GM19455 (cell line): Measurements from ENCODE around the gene NIPAL3.

Experiments
- ATAC-seq: cut with Tn5 transposase; IDR thresholded peaks from one replicate; pipeline ENCODE4 v1.9.1; 2021; ENCODE audit not compliant: unreplicated experiment

The NIPAL3 gene

GRCh38 chr1:24415334-24415909 is at the start of gene NIPAL3:
Gene NIPAL3, plus strand, starts transcription at chr1:24415802. Its CDS starts 3,746 bp downstream, at chr1:24419548.
- ATAC-seq: peak; percentile 88

GRCh38 chr1:24366707-24367106 is 48.9 kb upstream of the NIPAL3 start:
- no peak for ATAC-seq

- no peak for ATAC-seq
These were observed 46.4 kb upstream of the NIPAL3 start for GRCh38 chr1:24369199-24369598.

GRCh38 chr1:24369801-24370200 is 45.8 kb upstream of the NIPAL3 start:
- ATAC-seq: no peak

- no peak for ATAC-seq
These were observed 42.6 kb upstream of the NIPAL3 start for GRCh38 chr1:24373044-24373443.

GRCh38 chr1:24373710-24374109 is 41.9 kb upstream of the NIPAL3 start:
- no peak for ATAC-seq

GRCh38 chr1:24374891-24375786 is 40.5 kb upstream of the NIPAL3 start:
- no peak for ATAC-seq

- no peak for ATAC-seq
These were observed 35.8 kb upstream of the NIPAL3 start for GRCh38 chr1:24379733-24380315.

GRCh38 chr1:24380508-24380907 is 35.1 kb upstream of the NIPAL3 start:
- no peak for ATAC-seq

- ATAC-seq: no peak
These were observed 34.3 kb upstream of the NIPAL3 start for GRCh38 chr1:24381256-24381655.

- ATAC-seq: no peak
These were observed 33.4 kb upstream of the NIPAL3 start for GRCh38 chr1:24382165-24382577.

- no peak for ATAC-seq
These were observed 32.1 kb upstream of the NIPAL3 start for GRCh38 chr1:24383381-24383940.

- ATAC-seq: no peak
These were observed 31.1 kb upstream of the NIPAL3 start for GRCh38 chr1:24384251-24385090.

- ATAC-seq: no peak
These were observed 30.3 kb upstream of the NIPAL3 start for GRCh38 chr1:24385160-24385940.

- no peak for ATAC-seq
These were observed 29.4 kb upstream of the NIPAL3 start for GRCh38 chr1:24386241-24386640.

GRCh38 chr1:24386931-24387330 is 28.7 kb upstream of the NIPAL3 start:
- no peak for ATAC-seq

GRCh38 chr1:24387636-24388175 is 27.9 kb upstream of the NIPAL3 start:
- ATAC-seq: no peak

GRCh38 chr1:24388331-24388885 is 27.2 kb upstream of the NIPAL3 start:
- no peak for ATAC-seq

- no peak for ATAC-seq
These were observed 26.3 kb upstream of the NIPAL3 start for GRCh38 chr1:24389231-24389678.
